Neural cell (in vitro differentiated cells): ENCODE data around the gene COA3.

Experiments
- EP300 ChIP-seq: fragments of 450-650 bp; conservative IDR thresholded peaks from 2 replicates; pipeline ENCODE4 v1.6.1; 2014; ENCODE audit warnings: antibody characterized with exemption, mild to moderate bottlenecking, moderate library complexity; ENCODE audit not compliant: poor library complexity, severe bottlenecking
- EZH2 ChIP-seq: fragments of 200-600, 300-800 bp; shearing (Covaris generic), sonication (generic); IDR thresholded peaks from 2 replicates; pipeline ENCODE4 v1.6.1; 2014; ENCODE audit warnings: antibody characterized with exemption, low read length, borderline replicate concordance, mild to moderate bottlenecking; ENCODE audit not compliant: insufficient read depth, poor library complexity, severe bottlenecking
- MXI1 ChIP-seq: fragments of 450-650 bp; conservative IDR thresholded peaks from 2 replicates; pipeline ENCODE4 v1.6.1; 2014; ENCODE audit warnings: antibody characterized with exemption, mild to moderate bottlenecking; ENCODE audit not compliant: poor library complexity, severe bottlenecking
- POLR2AphosphoS5 ChIP-seq: IDR thresholded peaks from 2 replicates; pipeline ENCODE4 v1.6.1; 2012
- RAD21 ChIP-seq: fragments of 450-650 bp; conservative IDR thresholded peaks from 2 replicates; pipeline ENCODE4 v1.6.1; 2014; ENCODE audit warnings: antibody characterized with exemption, mild to moderate bottlenecking, moderate library complexity
- SMC3 ChIP-seq: fragments of 450-650 bp; conservative IDR thresholded peaks from 2 replicates; pipeline ENCODE4 v1.6.1; 2014; ENCODE audit warnings: antibody characterized with exemption, mild to moderate bottlenecking, moderate library complexity; ENCODE audit not compliant: poor library complexity
- TAF1 ChIP-seq: IDR thresholded peaks from 2 replicates; pipeline ENCODE4 v1.6.1; 2012; ENCODE audit warnings: low read depth
- TF ChIP-seq, protein P1 (sequence below): fragments of 450-650 bp; IDR thresholded peaks from 2 replicates; pipeline ENCODE4 v1.5.1; 2014; ENCODE audit warnings: antibody characterized with exemption, mild to moderate bottlenecking, moderate library complexity; ENCODE audit not compliant: poor library complexity, severe bottlenecking
- TF ChIP-seq, protein P2 (sequence below): IDR thresholded peaks from 2 replicates; pipeline ENCODE4 v1.6.1; 2012; ENCODE audit warnings: borderline replicate concordance

DNA sequence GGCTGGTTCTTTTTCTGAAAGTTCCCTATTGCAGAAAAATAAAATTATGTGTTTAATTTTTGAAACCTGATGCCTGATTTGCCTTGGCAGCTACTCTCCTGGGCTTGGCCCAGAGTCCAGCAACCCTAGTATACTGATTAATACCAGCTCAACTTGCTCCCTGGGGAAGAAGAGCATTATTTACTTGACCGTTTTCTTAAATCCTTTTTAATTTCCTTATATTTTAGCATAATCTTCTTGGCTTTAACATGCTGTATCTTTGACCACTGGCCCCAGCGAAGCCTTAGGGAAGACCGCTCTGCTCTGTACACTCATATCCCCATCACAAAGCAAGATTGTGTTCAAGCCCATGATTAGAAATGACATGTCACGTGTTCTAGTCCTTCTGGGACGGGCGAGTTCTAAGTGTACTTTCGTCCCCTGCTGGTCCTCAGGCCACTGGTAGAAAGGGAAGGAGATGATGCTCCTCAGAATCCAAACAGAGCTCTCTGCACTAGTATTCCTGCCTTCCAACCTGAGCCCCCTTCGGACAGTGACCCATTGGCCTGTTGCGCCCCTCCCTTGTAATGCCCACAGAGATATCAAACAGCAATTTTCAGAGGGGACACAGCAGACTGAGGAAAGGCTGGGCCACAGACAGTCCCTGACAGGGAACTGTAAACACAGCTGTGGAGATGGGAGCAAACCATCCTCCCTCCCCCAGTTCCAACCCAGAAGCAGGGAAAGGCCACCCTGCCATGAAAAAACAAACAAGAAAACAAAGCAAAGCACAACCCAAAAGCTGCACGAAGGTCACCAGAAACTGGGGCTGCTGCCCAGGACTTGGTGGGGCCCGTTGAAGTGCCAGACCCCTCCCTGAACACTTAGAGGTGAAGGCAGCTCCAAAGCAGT, 49.4 kb downstream of the COA3 start:
- TF ChIP-seq EZH2 (no peak), RAD21 (no peak), EP300 (no peak), TAF1 (no peak), MXI1 (no peak), POLR2AphosphoS5 (no peak), SMC3 (no peak)
- TF ChIP-seq, protein P1, sequence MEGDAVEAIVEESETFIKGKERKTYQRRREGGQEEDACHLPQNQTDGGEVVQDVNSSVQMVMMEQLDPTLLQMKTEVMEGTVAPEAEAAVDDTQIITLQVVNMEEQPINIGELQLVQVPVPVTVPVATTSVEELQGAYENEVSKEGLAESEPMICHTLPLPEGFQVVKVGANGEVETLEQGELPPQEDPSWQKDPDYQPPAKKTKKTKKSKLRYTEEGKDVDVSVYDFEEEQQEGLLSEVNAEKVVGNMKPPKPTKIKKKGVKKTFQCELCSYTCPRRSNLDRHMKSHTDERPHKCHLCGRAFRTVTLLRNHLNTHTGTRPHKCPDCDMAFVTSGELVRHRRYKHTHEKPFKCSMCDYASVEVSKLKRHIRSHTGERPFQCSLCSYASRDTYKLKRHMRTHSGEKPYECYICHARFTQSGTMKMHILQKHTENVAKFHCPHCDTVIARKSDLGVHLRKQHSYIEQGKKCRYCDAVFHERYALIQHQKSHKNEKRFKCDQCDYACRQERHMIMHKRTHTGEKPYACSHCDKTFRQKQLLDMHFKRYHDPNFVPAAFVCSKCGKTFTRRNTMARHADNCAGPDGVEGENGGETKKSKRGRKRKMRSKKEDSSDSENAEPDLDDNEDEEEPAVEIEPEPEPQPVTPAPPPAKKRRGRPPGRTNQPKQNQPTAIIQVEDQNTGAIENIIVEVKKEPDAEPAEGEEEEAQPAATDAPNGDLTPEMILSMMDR: no peak
- TF ChIP-seq, protein P2, sequence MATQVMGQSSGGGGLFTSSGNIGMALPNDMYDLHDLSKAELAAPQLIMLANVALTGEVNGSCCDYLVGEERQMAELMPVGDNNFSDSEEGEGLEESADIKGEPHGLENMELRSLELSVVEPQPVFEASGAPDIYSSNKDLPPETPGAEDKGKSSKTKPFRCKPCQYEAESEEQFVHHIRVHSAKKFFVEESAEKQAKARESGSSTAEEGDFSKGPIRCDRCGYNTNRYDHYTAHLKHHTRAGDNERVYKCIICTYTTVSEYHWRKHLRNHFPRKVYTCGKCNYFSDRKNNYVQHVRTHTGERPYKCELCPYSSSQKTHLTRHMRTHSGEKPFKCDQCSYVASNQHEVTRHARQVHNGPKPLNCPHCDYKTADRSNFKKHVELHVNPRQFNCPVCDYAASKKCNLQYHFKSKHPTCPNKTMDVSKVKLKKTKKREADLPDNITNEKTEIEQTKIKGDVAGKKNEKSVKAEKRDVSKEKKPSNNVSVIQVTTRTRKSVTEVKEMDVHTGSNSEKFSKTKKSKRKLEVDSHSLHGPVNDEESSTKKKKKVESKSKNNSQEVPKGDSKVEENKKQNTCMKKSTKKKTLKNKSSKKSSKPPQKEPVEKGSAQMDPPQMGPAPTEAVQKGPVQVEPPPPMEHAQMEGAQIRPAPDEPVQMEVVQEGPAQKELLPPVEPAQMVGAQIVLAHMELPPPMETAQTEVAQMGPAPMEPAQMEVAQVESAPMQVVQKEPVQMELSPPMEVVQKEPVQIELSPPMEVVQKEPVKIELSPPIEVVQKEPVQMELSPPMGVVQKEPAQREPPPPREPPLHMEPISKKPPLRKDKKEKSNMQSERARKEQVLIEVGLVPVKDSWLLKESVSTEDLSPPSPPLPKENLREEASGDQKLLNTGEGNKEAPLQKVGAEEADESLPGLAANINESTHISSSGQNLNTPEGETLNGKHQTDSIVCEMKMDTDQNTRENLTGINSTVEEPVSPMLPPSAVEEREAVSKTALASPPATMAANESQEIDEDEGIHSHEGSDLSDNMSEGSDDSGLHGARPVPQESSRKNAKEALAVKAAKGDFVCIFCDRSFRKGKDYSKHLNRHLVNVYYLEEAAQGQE: no peak
